Natural killer cell (primary cell): ENCODE measurements around the gene CRYBA2. TPM values are rescaled to one million over a fixed set of nuclear protein-coding genes. Genes with fewer than 3 reads are reported as not detected.

ENCODE experiments used
- ATAC-seq, 3 donors: fragments of 150-1000 bp in 2 of 3; fragments of 200-7000 bp in 1 of 3; cut with Tn5 transposase; 1 replicate in 1 of 3; 2 replicates in 2 of 3; pipeline ENCODE4 v1.10.0; 2021; ENCODE audit warnings: mild to moderate bottlenecking in 2 of 3, moderate library complexity in 2 of 3
- DNase-seq, 2 donors: peaks; one replicate each; pipeline versions ENCODE4 v3.0.0 to v3.0.0-alpha.2; 2013 to 2021; ENCODE audit warnings: mixed read lengths in 1 of 2
- H3K27ac ChIP-seq: one replicate; pipeline ENCODE4 v1.5.1; 2013; ENCODE audit warnings: mild to moderate bottlenecking, low read length
- H3K27me3 ChIP-seq: one replicate; pipeline ENCODE4 v1.6.1; 2013; ENCODE audit warnings: low read length; ENCODE audit not compliant: control insufficient read depth, insufficient read depth
- H3K36me3 ChIP-seq: one replicate; pipeline ENCODE4 v1.6.1; 2013; ENCODE audit warnings: low read length; ENCODE audit not compliant: control insufficient read depth, insufficient read depth
- H3K4me1 ChIP-seq: one replicate; pipeline ENCODE4 v1.6.1; 2013; ENCODE audit warnings: low read length; ENCODE audit not compliant: control insufficient read depth, insufficient read depth
- H3K4me3 ChIP-seq: one replicate; pipeline ENCODE4 v1.5.1; 2013; ENCODE audit warnings: low read length
- H3K9me3 ChIP-seq: one replicate; pipeline ENCODE4 v1.6.1; 2013; ENCODE audit warnings: low read length; ENCODE audit not compliant: control insufficient read depth, insufficient read depth
- H3K27ac Mint-ChIP-seq, 2 donors: one replicate each; pipeline ENCODE4 v1.8.0; 2022; ENCODE audit warnings: mild to moderate bottlenecking in 2 of 2, mixed read lengths in 2 of 2, moderate library complexity in 1 of 2
- H3K27me3 Mint-ChIP-seq, 2 donors: one replicate each; pipeline ENCODE4 v1.8.0; 2022; ENCODE audit warnings: low read depth in 2 of 2, mixed read lengths in 2 of 2
- H3K36me3 Mint-ChIP-seq: one replicate; pipeline ENCODE4 v1.8.0; 2022; ENCODE audit warnings: mixed read lengths
- H3K4me1 Mint-ChIP-seq, 2 donors: one replicate each; pipeline ENCODE4 v1.8.0; 2022; ENCODE audit warnings: mixed read lengths in 2 of 2
- H3K4me3 Mint-ChIP-seq: one replicate; pipeline ENCODE4 v1.8.0; 2022; ENCODE audit warnings: mild to moderate bottlenecking, moderate library complexity, mixed read lengths
- H3K9me3 Mint-ChIP-seq, 2 donors: one replicate each; pipeline ENCODE4 v1.8.0; 2022; ENCODE audit warnings: mixed read lengths in 2 of 2
- WGBS: methylation state at CpG from one replicate; pipeline ENCODE4 v1.1.7; 2013; ENCODE audit warnings: missing lambda C conversion rate; ENCODE audit not compliant: insufficient coverage; 5-methylcytosine and 5-hydroxymethylcytosine counted together
- intact Hi-C: fragments of 100-400 bp; cut with micrococcal nuclease; formaldehyde crosslinking; loops from one replicate; pipeline ENCODE4 v1.14.2; 2022
- total RNA-seq, 4 donors: library from RNA; stranded (reverse); fragments of 120-200 nt in 1 of 4; gene quantifications; one replicate each; pipeline versions ENCODE4 v1.2.3 to v1.2.4, GENCODE V29; 2013 to 2022
- TF ChIP-seq, protein P1 (sequence below): fragments of 200-600 bp; IDR thresholded peaks from one replicate; pipeline ENCODE4 v1.8.0; 2022; ENCODE audit warnings: antibody characterized with exemption

Gene CRYBA2
- total RNA-seq, 3 donors from 2014 or later (not counting 1 experiment from before 2014, with no cell fraction given) = not detected

DNA sequence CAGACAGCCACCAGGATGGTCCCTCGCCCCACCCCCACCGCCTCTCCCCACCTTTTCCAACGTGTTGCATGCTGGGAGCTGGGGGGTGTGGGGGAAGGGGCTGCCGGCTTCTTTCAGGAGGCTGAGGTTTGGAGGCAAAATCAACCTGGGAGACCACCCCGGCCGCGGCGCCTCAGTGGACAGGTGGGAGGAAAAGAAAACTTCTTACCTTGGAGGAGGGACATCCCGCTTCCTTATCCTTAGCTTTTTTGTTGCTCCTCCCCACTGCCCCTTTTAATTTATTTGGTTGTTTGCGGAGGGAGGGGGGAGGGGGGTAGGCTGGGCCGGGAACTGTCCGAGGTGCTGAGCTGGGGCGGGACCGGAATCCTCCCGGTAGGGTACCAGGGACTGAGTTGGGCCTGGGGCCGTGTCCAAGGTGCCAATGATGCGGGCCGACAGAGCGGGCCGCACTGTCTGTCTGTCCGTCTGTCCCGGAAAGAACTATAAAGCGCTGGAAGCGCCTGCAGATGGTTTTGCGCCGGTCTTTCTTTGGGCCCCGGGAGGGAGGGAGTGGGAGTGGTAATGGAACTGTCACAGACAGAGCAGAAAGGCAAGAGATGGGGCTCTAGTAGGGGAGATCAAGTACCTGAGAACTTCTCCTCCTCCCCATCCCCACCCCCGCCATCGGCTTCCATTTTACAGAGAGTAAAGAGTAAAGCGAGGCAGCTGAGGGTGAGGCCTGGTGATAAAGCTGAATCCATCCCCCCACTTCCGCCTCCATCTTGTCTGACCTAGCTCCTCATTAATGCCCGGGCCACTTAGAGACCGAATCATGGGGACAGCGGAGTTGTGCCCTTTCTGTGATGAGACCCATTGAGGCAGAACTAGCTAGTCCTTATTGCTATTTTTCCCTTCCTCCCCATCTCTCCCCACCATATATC lies 31.3 kb downstream of the CRYBA2 start:
- 15% methylated on average over 27 of the region's 34 CpGs for WGBS
- ATAC-seq (no peak), DNase-seq (peak in 1 of 2 donors; percentile 34)
- Histone ChIP-seq H3K4me1 (peaks cover 19% of the 10 kb centered on the region), H3K27ac (no peak overlapping the region), H3K9me3 (peaks cover 9% of the 10 kb centered on the region), H3K36me3 (no peaks in the 10 kb centered on the region), H3K4me3 (no peak overlapping the region), H3K27me3 (peaks cover 47% of the 10 kb centered on the region)
- Mint-ChIP-seq H3K27me3 (peaks cover 45 to 58% of the 10 kb centered on the region in 2 donors), H3K9me3 (no peaks in the 10 kb centered on the region), H3K4me1 (peaks cover 0 to 18% of the 10 kb centered on the region in 2 donors), H3K36me3 (no peaks in the 10 kb centered on the region), H3K27ac (no peak overlapping the region), H3K4me3 (no peak overlapping the region)
- TF ChIP-seq, protein P1, sequence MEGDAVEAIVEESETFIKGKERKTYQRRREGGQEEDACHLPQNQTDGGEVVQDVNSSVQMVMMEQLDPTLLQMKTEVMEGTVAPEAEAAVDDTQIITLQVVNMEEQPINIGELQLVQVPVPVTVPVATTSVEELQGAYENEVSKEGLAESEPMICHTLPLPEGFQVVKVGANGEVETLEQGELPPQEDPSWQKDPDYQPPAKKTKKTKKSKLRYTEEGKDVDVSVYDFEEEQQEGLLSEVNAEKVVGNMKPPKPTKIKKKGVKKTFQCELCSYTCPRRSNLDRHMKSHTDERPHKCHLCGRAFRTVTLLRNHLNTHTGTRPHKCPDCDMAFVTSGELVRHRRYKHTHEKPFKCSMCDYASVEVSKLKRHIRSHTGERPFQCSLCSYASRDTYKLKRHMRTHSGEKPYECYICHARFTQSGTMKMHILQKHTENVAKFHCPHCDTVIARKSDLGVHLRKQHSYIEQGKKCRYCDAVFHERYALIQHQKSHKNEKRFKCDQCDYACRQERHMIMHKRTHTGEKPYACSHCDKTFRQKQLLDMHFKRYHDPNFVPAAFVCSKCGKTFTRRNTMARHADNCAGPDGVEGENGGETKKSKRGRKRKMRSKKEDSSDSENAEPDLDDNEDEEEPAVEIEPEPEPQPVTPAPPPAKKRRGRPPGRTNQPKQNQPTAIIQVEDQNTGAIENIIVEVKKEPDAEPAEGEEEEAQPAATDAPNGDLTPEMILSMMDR = no peak
- intact Hi-C loops = no loop called here

DNA sequence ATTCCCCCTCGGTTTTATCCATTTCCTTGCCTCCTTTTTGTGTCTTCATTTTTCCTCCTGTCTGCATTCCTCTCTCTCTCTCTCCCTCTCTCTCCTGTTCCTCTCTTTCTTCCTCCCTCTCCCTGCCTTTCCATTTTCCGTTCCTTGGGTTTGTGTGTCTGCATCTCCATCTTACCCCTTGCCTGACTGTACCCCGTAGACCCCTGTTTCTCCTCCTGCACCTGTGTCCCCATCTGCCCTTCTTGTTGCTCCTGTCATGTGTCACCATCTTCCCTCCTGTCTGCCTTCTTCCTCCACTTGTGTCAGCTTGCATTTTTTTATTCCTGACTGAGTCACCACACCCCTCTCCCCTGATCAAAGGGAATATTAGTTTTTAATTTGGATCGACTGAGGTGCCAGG lies 32.0 kb downstream of the CRYBA2 start:
- Mint-ChIP-seq H3K9me3 (no peaks in the 10 kb centered on the region), H3K4me1 (peaks cover 0 to 18% of the 10 kb centered on the region in 2 donors), H3K27me3 (peaks cover 52 to 65% of the 10 kb centered on the region in 2 donors), H3K4me3 (peak overlapping the region; percentile 51), H3K27ac (no peak overlapping the region), H3K36me3 (no peaks in the 10 kb centered on the region)
- intact Hi-C loops = no loop called here
- DNase-seq = no peak
- no peak for ATAC-seq
- WGBS = 8% methylated on average over 3 of the region's 4 CpGs
- Histone ChIP-seq H3K36me3 (no peaks in the 10 kb centered on the region), H3K27ac (no peak overlapping the region), H3K4me1 (peaks cover 19% of the 10 kb centered on the region), H3K27me3 (peaks cover 47% of the 10 kb centered on the region), H3K9me3 (peaks cover 9% of the 10 kb centered on the region), H3K4me3 (no peak overlapping the region)
- TF ChIP-seq, protein P1 = no peak

GRCh38 chr2:218960309-218961165 lies 32.7 kb downstream of the CRYBA2 start:
- DNase-seq (peak in 1 of 2 donors; percentile 22), ATAC-seq (no peak)
- Mint-ChIP-seq H3K4me1 (peaks cover 0 to 18% of the 10 kb centered on the region in 2 donors), H3K4me3 (peak overlapping the region; percentile 53), H3K27me3 (peaks cover 55 to 63% of the 10 kb centered on the region in 2 donors), H3K27ac (no peak overlapping the region), H3K9me3 (no peaks in the 10 kb centered on the region), H3K36me3 (no peaks in the 10 kb centered on the region)
- H3K9me3 ChIP-seq = peaks cover 9% of the 10 kb centered on the region
- no peak overlapping the region for H3K27ac ChIP-seq
- 7% methylated on average over 87 of the region's 87 CpGs for WGBS
- no peaks in the 10 kb centered on the region for H3K36me3 ChIP-seq
- intact Hi-C loops = no loop called here
- H3K4me3 ChIP-seq = no peak overlapping the region
- peaks cover 19% of the 10 kb centered on the region for H3K4me1 ChIP-seq
- TF ChIP-seq, protein P1 = no peak
- peaks cover 47% of the 10 kb centered on the region for H3K27me3 ChIP-seq
